HG02759 (cell line): ENCODE data around the gene AUTS2.

ENCODE experiments used
- ATAC-seq: cut with Tn5 transposase; IDR thresholded peaks from one replicate; pipeline ENCODE4 v1.9.1; 2021; ENCODE audit warnings: mild to moderate bottlenecking, moderate library complexity; ENCODE audit not compliant: unreplicated experiment

AUTS2 gene

GRCh38 chr7:69751026-69751425 is 152.8 kb downstream of the AUTS2 start:
- no peak for ATAC-seq

GRCh38 chr7:69753981-69754380 is 155.7 kb downstream of the AUTS2 start:
- no peak for ATAC-seq

GRCh38 chr7:69754476-69754875 is 156.2 kb downstream of the AUTS2 start:
- ATAC-seq: no peak

GRCh38 chr7:69756235-69756634 is 158.0 kb downstream of the AUTS2 start:
- ATAC-seq: no peak

GRCh38 chr7:69757528-69757927 is 159.3 kb downstream of the AUTS2 start:
- ATAC-seq: no peak

GRCh38 chr7:69757981-69758430 is 159.7 kb downstream of the AUTS2 start:
- no peak for ATAC-seq

GRCh38 chr7:69759373-69759772 is 161.1 kb downstream of the AUTS2 start:
- ATAC-seq: no peak

- ATAC-seq: no peak
Measured at GRCh38 chr7:69761290-69761922, 163.1 kb downstream of the AUTS2 start.

GRCh38 chr7:69762821-69763352 is 164.6 kb downstream of the AUTS2 start:
- ATAC-seq: no peak

- no peak for ATAC-seq
Measured at GRCh38 chr7:69763513-69763912, 165.2 kb downstream of the AUTS2 start.

GRCh38 chr7:69764147-69764546 is 165.9 kb downstream of the AUTS2 start:
- ATAC-seq: no peak

- no peak for ATAC-seq
Measured at GRCh38 chr7:69764681-69765080, 166.4 kb downstream of the AUTS2 start.

- ATAC-seq: peak; percentile 57
Measured at GRCh38 chr7:69765879-69766278, 167.6 kb downstream of the AUTS2 start.

GRCh38 chr7:69768986-69769595 is 170.8 kb downstream of the AUTS2 start:
- no peak for ATAC-seq

- ATAC-seq: no peak
Measured at GRCh38 chr7:69769826-69770225, 171.6 kb downstream of the AUTS2 start.

GRCh38 chr7:69770613-69771012 is 172.3 kb downstream of the AUTS2 start:
- ATAC-seq: no peak

- no peak for ATAC-seq
Measured at GRCh38 chr7:69772718-69773436, 174.6 kb downstream of the AUTS2 start.

GRCh38 chr7:69773535-69774225 is 175.4 kb downstream of the AUTS2 start:
- ATAC-seq: no peak

- no peak for ATAC-seq
Measured at GRCh38 chr7:69775231-69775771, 177.0 kb downstream of the AUTS2 start.

GRCh38 chr7:69776611-69777010 is 178.3 kb downstream of the AUTS2 start:
- no peak for ATAC-seq

- peak; percentile 60 for ATAC-seq
Measured at GRCh38 chr7:69778138-69778537, 179.9 kb downstream of the AUTS2 start.
